Stimulated activated CD4-positive, alpha-beta T cell treated with anti-CD3 and anti-CD28 coated beads, Interleukin-15, amount 100 ng/mL, for 24 hours (primary cell): Measurements from ENCODE around the gene SLF2.

Experiments used
- DNase-seq: peaks from one replicate; pipeline ENCODE4 v3.0.0-alpha.2; 2020

Gene SLF2

GRCh38 chr10:100982916-100983830, 70.4 kb downstream of the SLF2 start:
- no peak for DNase-seq

GRCh38 chr10:100983868-100984671, 71.3 kb downstream of the SLF2 start:
- no peak for DNase-seq

- DNase-seq, result no peak
These were observed 72.0 kb downstream of the SLF2 start for GRCh38 chr10:100984672-100985177.

- no peak for DNase-seq
These were observed 72.6 kb downstream of the SLF2 start for GRCh38 chr10:100985336-100985735.

GRCh38 chr10:100986623-100986951, 73.8 kb downstream of the SLF2 start:
- no peak for DNase-seq

- peak; percentile 92 for DNase-seq
These were observed 74.4 kb downstream of the SLF2 start, which contains the start of the genes MRPL43 and TWNK for GRCh38 chr10:100986952-100987684. Gene MRPL43, minus strand, starts transcription at chr10:100987497. Its CDS starts 54 bp downstream, at chr10:100987443. Gene TWNK, plus strand, starts transcription at chr10:100987543. Its CDS starts 668 bp downstream, at chr10:100988211.

GRCh38 chr10:100987685-100988049, 74.9 kb downstream of the SLF2 start:
- no peak for DNase-seq

- DNase-seq, result no peak
These were observed 75.4 kb downstream of the SLF2 start for GRCh38 chr10:100988166-100988565.

GRCh38 chr10:100989088-100989487, 76.3 kb downstream of the SLF2 start:
- DNase-seq, result no peak

GRCh38 chr10:100993986-100994708, 81.4 kb downstream of the SLF2 start:
- no peak for DNase-seq

- DNase-seq, result no peak
These were observed 82.4 kb downstream of the SLF2 start for GRCh38 chr10:100995181-100995580.

- peak; percentile 60 for DNase-seq
These were observed 84.1 kb downstream of the SLF2 start for GRCh38 chr10:100996678-100997359.

GRCh38 chr10:100997360-100998182, 84.8 kb downstream of the SLF2 start:
- peak; percentile 82 for DNase-seq

- DNase-seq, result peak; percentile 79
These were observed 85.6 kb downstream of the SLF2 start for GRCh38 chr10:100998183-100998990.

- DNase-seq, result peak; percentile 84
These were observed 86.4 kb downstream of the SLF2 start for GRCh38 chr10:100998991-100999741.

- no peak for DNase-seq
These were observed 87.0 kb downstream of the SLF2 start, which contains the start of gene LZTS2 for GRCh38 chr10:100999742-101000126. Gene LZTS2, plus strand, starts transcription at chr10:100999808. Its CDS starts 2,731 bp downstream, at chr10:101002539.

GRCh38 chr10:101000127-101000914, 87.6 kb downstream of the SLF2 start:
- no peak for DNase-seq
